Lung (tissue), 12 donors: ENCODE data around the gene FRAS1. TPM values are rescaled to one million over a fixed set of nuclear protein-coding genes. Genes with fewer than 3 reads are reported as not detected.

ENCODE experiments used
- ATAC-seq: fragments of 200-7000 bp; cut with Tn5 transposase; one replicate; pipeline ENCODE4 v1.9.1; 2020; ENCODE audit warnings: moderate number of reproducible peaks; ENCODE audit not compliant: insufficient read depth, low FRiP score
- DNase-seq, 3 donors: peaks; one replicate each; pipeline ENCODE4 v3.0.0-alpha.2; 2013 to 2017
- H3K27ac ChIP-seq, 2 donors: one replicate each; pipeline ENCODE4 v1.5.1; 2013; ENCODE audit warnings: mild to moderate bottlenecking in 2 of 2, moderate library complexity in 2 of 2, control low read depth in 1 of 2, inconsistent platforms in 1 of 2, low read depth in 1 of 2, low read length in 1 of 2
- H3K27me3 ChIP-seq, 3 donors: one replicate each; pipeline ENCODE4 v1.5.1; 2013; ENCODE audit warnings: low read length in 2 of 3; ENCODE audit not compliant: control insufficient read depth in 3 of 3, insufficient read depth in 3 of 3
- H3K36me3 ChIP-seq, 4 donors: one replicate each; pipeline ENCODE4 v1.5.1; 2013; ENCODE audit warnings: low read length in 4 of 4, mild to moderate bottlenecking in 1 of 4, moderate library complexity in 1 of 4; ENCODE audit not compliant: control insufficient read depth in 4 of 4, insufficient read depth in 4 of 4
- H3K4me1 ChIP-seq, 5 donors: one replicate each; pipeline ENCODE4 v1.5.1; 2013; ENCODE audit warnings: low read length in 5 of 5, mild to moderate bottlenecking in 2 of 5, moderate library complexity in 1 of 5; ENCODE audit not compliant: control insufficient read depth in 5 of 5, insufficient read depth in 5 of 5
- H3K4me3 ChIP-seq: one replicate; pipeline ENCODE4 v1.5.1; 2013; ENCODE audit warnings: mild to moderate bottlenecking, control low read depth, moderate library complexity
- H3K9ac ChIP-seq, 2 donors: one replicate each; pipeline ENCODE4 v1.5.1; 2013; ENCODE audit warnings: low read length in 2 of 2, control low read depth in 1 of 2; ENCODE audit not compliant: insufficient read depth in 1 of 2
- H3K9me3 ChIP-seq, 4 donors: one replicate each; pipeline ENCODE4 v1.5.1; 2013; ENCODE audit warnings: low read length in 3 of 4, mild to moderate bottlenecking in 1 of 4, moderate library complexity in 1 of 4; ENCODE audit not compliant: control insufficient read depth in 4 of 4, insufficient read depth in 3 of 4
- CTCF ChIP-seq: IDR thresholded peaks from 2 replicates; pipeline ENCODE4 v1.5.1; 2012; ENCODE audit warnings: mild to moderate bottlenecking; ENCODE audit errors: control extremely low read depth, extremely low read depth
- WGBS, 2 donors: extraction: QIAGEN DNeasy Blood & Tissue Kit; methylation state at CpG; one replicate each; pipeline ENCODE4 v1.1.7; 2013; 5-methylcytosine and 5-hydroxymethylcytosine counted together
- polyA plus RNA-seq, 2 donors: library from polyadenylated mRNA; stranded (reverse); fragments of 200-250 nt; gene quantifications; one replicate each; pipeline ENCODE4 v1.2.1, GENCODE V29; 2013
- total RNA-seq, 2 donors: library from RNA; depleted of rRNA in 1 of 2; stranded (reverse); fragments of >200 nt in 1 of 2; gene quantifications; one replicate each; pipeline ENCODE4 v1.2.1, GENCODE V29; 2014 to 2021
- donor health status: control.
- donor health status: control.
- donor health status: Bipolar disorder and iron deficiency.
- donor health status: healthy.
- donor health status: DM: yes; HTN: yes; CAD: no.

The FRAS1 gene
- total and polyA plus RNA-seq, 4 donors: 0.45 to 53.8 (median 6.9) TPM

GRCh38 chr4:78032929-78033328 is 24.2 kb upstream of the FRAS1 start:
- Histone ChIP-seq H3K27ac (no peak overlapping the region), H3K9me3 (no peaks in the 10 kb centered on the region), H3K4me3 (no peak overlapping the region), H3K27me3 (no peaks in the 10 kb centered on the region), H3K9ac (no peak overlapping the region), H3K4me1 (peaks cover 0 to 3% (median 1%) of the 10 kb centered on the region in 5 donors), H3K36me3 (no peaks in the 10 kb centered on the region)
- WGBS, 2 donors: 76 to 79% methylated on average over 1 of the region's 1 CpG
- TF ChIP-seq CTCF: no peak
- no peak for DNase-seq
- no peak for ATAC-seq

GRCh38 chr4:78033861-78034260 is 23.3 kb upstream of the FRAS1 start:
- Histone ChIP-seq H3K27me3 (no peaks in the 10 kb centered on the region), H3K4me1 (peaks cover 0 to 3% (median 1%) of the 10 kb centered on the region in 5 donors), H3K4me3 (no peak overlapping the region), H3K36me3 (no peaks in the 10 kb centered on the region), H3K27ac (no peak overlapping the region), H3K9ac (no peak overlapping the region), H3K9me3 (no peaks in the 10 kb centered on the region)
- no peak for DNase-seq
- no peak for ATAC-seq
- TF ChIP-seq CTCF: no peak

- no peaks in the 10 kb centered on the region for H3K36me3 ChIP-seq
- no peak for DNase-seq
- H3K9me3 ChIP-seq: no peaks in the 10 kb centered on the region
- ATAC-seq: no peak
- WGBS, 2 donors: 89 to 92% methylated on average over 5 of the region's 5 CpGs
- no peaks in the 10 kb centered on the region for H3K27me3 ChIP-seq
- no peaks in the 10 kb centered on the region for H3K4me1 ChIP-seq
- no peak overlapping the region for H3K27ac ChIP-seq
- H3K9ac ChIP-seq: no peak overlapping the region
- H3K4me3 ChIP-seq: no peak overlapping the region
- TF ChIP-seq CTCF: no peak
Observed at GRCh38 chr4:78038704-78039103, 18.4 kb upstream of the FRAS1 start.

- no peaks in the 10 kb centered on the region for H3K36me3 ChIP-seq
- ATAC-seq: no peak
- no peak for DNase-seq
- no peaks in the 10 kb centered on the region for H3K9me3 ChIP-seq
- H3K9ac ChIP-seq: no peak overlapping the region
- no peaks in the 10 kb centered on the region for H3K27me3 ChIP-seq
- H3K4me3 ChIP-seq: no peak overlapping the region
- no peak overlapping the region for H3K27ac ChIP-seq
- 82 to 93% methylated on average over 1 of the region's 1 CpG for WGBS, 2 donors
- H3K4me1 ChIP-seq: no peaks in the 10 kb centered on the region
- TF ChIP-seq CTCF: no peak
Observed at GRCh38 chr4:78039678-78040077, 17.4 kb upstream of the FRAS1 start.
